ENCODE results near the gene MAML2.

Gene MAML2

DNA sequence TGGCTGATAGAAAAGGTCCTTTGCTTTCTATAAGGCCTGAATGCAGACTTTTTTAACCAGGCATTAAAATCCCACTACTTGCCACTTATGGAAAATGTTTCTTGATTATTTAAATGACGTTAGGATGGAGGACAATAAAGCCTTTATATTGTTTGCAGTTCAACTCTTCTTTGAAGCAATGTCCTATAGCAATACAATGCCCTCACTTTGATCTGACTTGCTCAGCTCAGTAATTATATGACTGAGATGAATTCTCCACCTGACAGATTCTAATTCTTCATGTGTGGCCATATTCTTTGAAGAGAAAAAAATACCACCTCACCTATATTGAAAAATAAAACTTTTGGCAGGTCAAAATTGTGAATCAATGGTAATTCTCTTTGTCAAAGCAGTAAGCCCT is 237.1 kb downstream of the MAML2 start:
- TF ChIP-seq, protein P1, sequence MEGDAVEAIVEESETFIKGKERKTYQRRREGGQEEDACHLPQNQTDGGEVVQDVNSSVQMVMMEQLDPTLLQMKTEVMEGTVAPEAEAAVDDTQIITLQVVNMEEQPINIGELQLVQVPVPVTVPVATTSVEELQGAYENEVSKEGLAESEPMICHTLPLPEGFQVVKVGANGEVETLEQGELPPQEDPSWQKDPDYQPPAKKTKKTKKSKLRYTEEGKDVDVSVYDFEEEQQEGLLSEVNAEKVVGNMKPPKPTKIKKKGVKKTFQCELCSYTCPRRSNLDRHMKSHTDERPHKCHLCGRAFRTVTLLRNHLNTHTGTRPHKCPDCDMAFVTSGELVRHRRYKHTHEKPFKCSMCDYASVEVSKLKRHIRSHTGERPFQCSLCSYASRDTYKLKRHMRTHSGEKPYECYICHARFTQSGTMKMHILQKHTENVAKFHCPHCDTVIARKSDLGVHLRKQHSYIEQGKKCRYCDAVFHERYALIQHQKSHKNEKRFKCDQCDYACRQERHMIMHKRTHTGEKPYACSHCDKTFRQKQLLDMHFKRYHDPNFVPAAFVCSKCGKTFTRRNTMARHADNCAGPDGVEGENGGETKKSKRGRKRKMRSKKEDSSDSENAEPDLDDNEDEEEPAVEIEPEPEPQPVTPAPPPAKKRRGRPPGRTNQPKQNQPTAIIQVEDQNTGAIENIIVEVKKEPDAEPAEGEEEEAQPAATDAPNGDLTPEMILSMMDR (conservative IDR thresholded peaks at IDR 0.05): no peak
- no peak for TF ChIP-seq ZFX (IDR thresholded peaks at IDR 0.05)
- no peak overlapping the region for H3K27ac ChIP-seq

DNA sequence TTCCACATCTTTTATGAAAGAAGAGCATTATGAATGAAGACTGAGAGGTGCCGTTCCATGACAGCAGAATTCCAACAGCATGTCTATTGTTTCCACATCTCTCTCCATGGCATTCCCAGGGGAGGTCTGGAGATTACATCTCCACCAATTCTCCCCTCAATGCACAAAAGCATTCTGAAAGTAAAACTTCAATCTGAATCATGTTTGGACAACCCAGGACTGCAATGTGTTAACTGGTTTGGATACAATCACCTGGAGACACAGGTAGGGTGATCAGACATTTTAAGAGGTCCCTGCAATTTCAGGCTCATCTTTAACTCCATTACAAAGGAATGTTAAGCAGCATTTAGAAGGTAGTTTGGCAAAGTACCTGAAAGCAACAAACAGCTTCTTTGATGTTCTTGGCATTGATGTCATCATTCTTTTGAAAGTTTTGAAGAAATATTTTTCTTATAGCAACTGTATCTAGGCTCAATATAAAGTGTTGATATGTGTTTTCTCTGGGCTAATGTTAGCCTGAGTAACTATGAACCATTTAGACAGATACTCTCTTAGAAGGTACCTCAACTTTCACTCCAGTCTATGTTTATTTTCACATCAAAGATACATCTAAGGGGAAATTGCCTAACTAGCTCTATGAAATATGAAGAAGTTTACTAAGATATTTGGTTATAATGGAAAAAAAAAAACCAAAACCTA is 237.6 kb downstream of the MAML2 start:
- H3K27ac ChIP-seq: no peak overlapping the region
- TF ChIP-seq ZFX (IDR thresholded peaks at IDR 0.05): no peak
- TF ChIP-seq, protein P1 (conservative IDR thresholded peaks at IDR 0.05): no peak

DNA sequence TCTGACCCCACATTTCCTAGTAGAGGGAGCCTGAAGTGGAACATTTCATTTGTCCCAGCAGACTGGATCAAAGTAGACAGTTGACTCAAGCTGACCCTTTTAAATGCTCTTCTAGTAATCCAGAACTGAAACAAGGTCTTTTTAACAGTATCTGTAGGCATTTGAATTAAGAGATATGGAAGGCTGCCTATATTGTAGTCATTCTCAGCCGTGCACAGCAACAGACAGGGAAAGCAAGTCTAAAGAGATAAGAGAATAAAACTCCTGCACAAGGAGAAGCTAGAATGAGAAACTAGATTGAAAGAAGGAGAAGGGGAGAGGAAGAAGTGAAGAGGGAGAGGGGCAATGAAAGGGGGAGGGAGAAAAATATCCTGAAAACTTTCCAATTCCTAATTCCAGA is 238.5 kb downstream of the MAML2 start:
- H3K27ac ChIP-seq: no peak overlapping the region
- TF ChIP-seq, protein P1 (conservative IDR thresholded peaks at IDR 0.05): no peak
- no peak for TF ChIP-seq ZFX (IDR thresholded peaks at IDR 0.05)

DNA sequence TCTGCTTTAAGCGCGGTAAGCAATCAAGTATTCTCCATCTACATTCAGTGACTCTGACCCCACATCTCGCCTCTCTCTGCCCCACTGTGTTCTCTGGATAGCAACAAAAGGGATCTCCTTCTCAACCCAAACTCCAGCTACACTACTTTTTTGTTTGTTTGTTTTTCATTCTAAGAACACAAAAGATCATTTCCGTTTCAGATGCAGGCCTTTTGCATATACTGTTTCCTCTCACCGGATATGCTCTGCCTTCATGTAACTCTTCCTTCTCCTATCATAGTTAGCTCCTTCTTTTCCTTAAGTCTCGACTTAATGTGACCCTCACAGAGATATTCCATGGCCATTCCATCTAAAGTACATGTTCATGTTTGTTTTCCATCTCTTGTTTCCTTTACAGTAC is 239.3 kb downstream of the MAML2 start:
- TF ChIP-seq ZFX (IDR thresholded peaks at IDR 0.05): no peak
- TF ChIP-seq, protein P1 (conservative IDR thresholded peaks at IDR 0.05): no peak
- no peak overlapping the region for H3K27ac ChIP-seq

DNA sequence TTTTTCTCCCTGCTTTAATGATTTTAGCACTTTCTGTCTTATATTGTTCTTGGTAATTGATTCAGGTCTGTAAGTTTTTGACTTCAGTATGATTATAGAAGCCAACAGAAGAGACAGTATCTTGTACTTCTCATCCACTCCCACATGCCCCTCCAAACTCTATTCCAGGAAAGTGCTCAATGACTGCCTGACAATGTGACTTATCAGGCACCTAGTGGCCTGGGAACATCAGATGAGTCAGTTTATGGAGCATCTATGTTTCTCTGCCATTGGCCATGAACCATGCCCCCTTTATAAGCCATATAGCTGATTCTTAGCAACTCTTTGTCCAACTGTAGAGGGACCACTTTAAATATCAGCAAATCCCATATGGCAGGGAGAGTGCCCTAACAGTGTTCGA is 239.9 kb downstream of the MAML2 start:
- H3K27ac ChIP-seq: no peak overlapping the region

DNA sequence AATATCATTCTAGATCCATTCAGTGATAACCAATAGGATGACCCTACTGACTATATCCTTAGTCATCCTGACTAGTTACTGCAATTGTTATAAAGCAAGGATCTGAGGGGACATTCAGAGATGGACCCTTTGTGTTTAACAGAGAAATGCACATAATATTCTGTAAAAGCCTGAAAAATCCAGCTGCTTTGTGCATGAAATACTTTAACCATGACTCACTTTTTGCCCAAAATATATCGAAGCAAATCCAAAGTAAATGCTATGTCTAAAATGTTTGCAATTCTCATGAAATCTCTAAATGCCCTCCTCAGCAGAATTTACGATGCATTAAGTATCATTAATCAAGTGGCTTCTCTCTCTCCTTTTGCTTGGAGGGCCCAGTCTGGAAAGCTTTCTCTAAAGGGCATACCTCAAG is 240.3 kb downstream of the MAML2 start:
- no peak for TF ChIP-seq ZFX (IDR thresholded peaks at IDR 0.05)
- TF ChIP-seq, protein P1 (conservative IDR thresholded peaks at IDR 0.05): no peak
- no peak overlapping the region for H3K27ac ChIP-seq

More for the DNA sequence above, 239.9 kb downstream of the MAML2 start:
- TF ChIP-seq, protein P1 (conservative IDR thresholded peaks at IDR 0.05): no peak

DNA sequence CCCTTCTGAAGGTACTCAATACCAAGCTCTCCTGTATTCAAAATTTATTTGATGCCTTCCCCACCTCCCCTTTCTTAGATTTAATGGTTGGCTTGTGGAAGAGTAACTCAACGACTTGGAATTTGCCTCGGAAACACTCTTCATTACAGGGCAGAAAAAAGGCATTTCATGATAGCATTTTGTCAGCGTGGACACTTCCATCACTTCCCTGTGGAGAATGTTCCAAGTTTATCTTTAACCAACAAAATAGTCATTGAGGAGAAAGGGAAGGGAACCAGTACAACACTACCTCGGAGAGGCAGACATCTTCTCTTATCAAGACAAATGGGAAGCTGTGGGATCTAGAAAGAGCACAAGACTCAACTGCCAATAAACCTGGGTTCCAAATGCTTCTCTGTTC is 241.8 kb downstream of the MAML2 start:
- H3K27ac ChIP-seq: no peak overlapping the region

More for the DNA sequence above, 241.8 kb downstream of the MAML2 start:
- TF ChIP-seq, protein P1 (conservative IDR thresholded peaks at IDR 0.05): no peak
- TF ChIP-seq ZFX (IDR thresholded peaks at IDR 0.05): no peak

Data from C4-2B (cell line).